Stimulated activated CD8-positive, alpha-beta memory T cell treated with anti-CD3 and anti-CD28 coated beads, Interleukin-15, amount 100 ng/mL, for 4 hours (primary cell): ENCODE measurements around the gene PRM3.

Experiments used
- DNase-seq, 2 donors: peaks; one replicate each; pipeline ENCODE4 v3.0.0-alpha.2; 2020; ENCODE audit warnings: low read depth in 2 of 2

Gene PRM3

GRCh38 chr16:11280616-11281522 lies 7.4 kb upstream of the PRM3 start, which contains the start of gene PRM1:
PRM1 (minus strand) TSS chr16:11281330; CDS start chr16:11281238, 92 bp downstream.
- no peak for DNase-seq

GRCh38 chr16:11278681-11279628 lies 5.5 kb upstream of the PRM3 start:
- no peak for DNase-seq

GRCh38 chr16:11277607-11278337 lies 4.3 kb upstream of the PRM3 start:
- DNase-seq: no peak

- no peak for DNase-seq
Measured at GRCh38 chr16:11276896-11277593, 3.6 kb upstream of the PRM3 start.

- DNase-seq: no peak
Measured at GRCh38 chr16:11276143-11276895, 2.9 kb upstream of the PRM3 start, which contains the start of gene PRM2. PRM2 (minus strand) TSS chr16:11276480; CDS start chr16:11276370, 110 bp downstream.

GRCh38 chr16:11274964-11275363 lies 1.5 kb upstream of the PRM3 start:
- DNase-seq: no peak

- no peak for DNase-seq
Measured at GRCh38 chr16:11273721-11274324, 394 bp upstream of the PRM3 start.

GRCh38 chr16:11272484-11272883 lies 945 bp downstream of the PRM3 start:
- DNase-seq: no peak

GRCh38 chr16:11271610-11272009 lies 1.8 kb downstream of the PRM3 start:
- no peak for DNase-seq

- DNase-seq: no peak
Measured at GRCh38 chr16:11270602-11271162, 2.7 kb downstream of the PRM3 start.

GRCh38 chr16:11268921-11269375 lies 4.5 kb downstream of the PRM3 start, which contains the start of gene TNP2:
TNP2 (minus strand) TSS chr16:11269325; CDS start chr16:11269262, 63 bp downstream.
- no peak for DNase-seq

- no peak for DNase-seq
Measured at GRCh38 chr16:11265124-11265523, 8.3 kb downstream of the PRM3 start.

- DNase-seq: no peak
Measured at GRCh38 chr16:11264155-11264832, 9.1 kb downstream of the PRM3 start.

- no peak for DNase-seq
Measured at GRCh38 chr16:11263737-11264136, 9.7 kb downstream of the PRM3 start.

- no peak for DNase-seq
Measured at GRCh38 chr16:11262915-11263314, 10.5 kb downstream of the PRM3 start.

GRCh38 chr16:11260596-11260966 lies 12.8 kb downstream of the PRM3 start:
- no peak for DNase-seq

- DNase-seq: no peak
Measured at GRCh38 chr16:11259655-11260595, 13.5 kb downstream of the PRM3 start.
